Fibroblast of the aortic adventitia (primary cell): ENCODE measurements around the gene SLC41A1. TPM values are rescaled to one million over a fixed set of nuclear protein-coding genes. Genes with fewer than 3 reads are reported as not detected.
"Not testable (repeated sequence)": the region's sequence is repeated elsewhere in the genome, so short reads cannot be mapped to it uniquely, and the experiment has no call there.

Source experiments
- DNase-seq: peaks from one replicate; pipeline ENCODE4 v3.0.0-alpha.2; 2010; ENCODE audit warnings: low read depth
- H3K4me3 ChIP-seq: 2 replicates; pipeline ENCODE4 v1.5.1; 2011; ENCODE audit warnings: low read depth, mild to moderate bottlenecking, control low read depth, low read length, moderate library complexity
- total RNA-seq: library from RNA; depleted of rRNA; stranded (reverse); fragments of >200 nt; gene quantifications from 2 replicates; pipeline ENCODE4 v1.2.3, GENCODE V29; 2012; ENCODE audit warnings: low replicate concordance
- TF ChIP-seq, protein P1 (sequence below): IDR thresholded peaks from 2 replicates; pipeline ENCODE4 v1.5.1; 2011; ENCODE audit warnings: mild to moderate bottlenecking, low read length, control low read depth, inconsistent platforms; ENCODE audit not compliant: insufficient read depth

The SLC41A1 gene
- total RNA-seq, 1 donor, result 20.9 TPM

DNA sequence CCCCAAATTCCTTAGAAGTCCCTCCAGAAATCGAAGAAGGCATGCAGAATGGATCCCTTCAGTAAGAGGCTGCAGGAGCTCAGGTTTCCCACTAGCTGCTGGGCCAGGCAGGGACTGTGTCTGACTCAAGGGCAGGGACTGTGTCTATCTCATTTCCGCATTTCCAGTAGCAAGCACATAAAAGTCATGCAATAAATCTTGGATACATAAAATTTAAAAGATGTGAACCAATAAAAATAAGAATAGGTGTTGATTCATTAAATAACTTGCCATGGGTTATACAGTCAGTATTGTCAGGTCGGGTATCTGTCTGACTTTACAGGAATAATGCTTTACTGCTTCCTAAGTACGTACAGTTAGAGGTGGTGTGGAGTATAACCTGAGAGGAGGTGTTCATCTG lies 21.8 kb upstream of the SLC41A1 start:
- TF ChIP-seq, protein P1, sequence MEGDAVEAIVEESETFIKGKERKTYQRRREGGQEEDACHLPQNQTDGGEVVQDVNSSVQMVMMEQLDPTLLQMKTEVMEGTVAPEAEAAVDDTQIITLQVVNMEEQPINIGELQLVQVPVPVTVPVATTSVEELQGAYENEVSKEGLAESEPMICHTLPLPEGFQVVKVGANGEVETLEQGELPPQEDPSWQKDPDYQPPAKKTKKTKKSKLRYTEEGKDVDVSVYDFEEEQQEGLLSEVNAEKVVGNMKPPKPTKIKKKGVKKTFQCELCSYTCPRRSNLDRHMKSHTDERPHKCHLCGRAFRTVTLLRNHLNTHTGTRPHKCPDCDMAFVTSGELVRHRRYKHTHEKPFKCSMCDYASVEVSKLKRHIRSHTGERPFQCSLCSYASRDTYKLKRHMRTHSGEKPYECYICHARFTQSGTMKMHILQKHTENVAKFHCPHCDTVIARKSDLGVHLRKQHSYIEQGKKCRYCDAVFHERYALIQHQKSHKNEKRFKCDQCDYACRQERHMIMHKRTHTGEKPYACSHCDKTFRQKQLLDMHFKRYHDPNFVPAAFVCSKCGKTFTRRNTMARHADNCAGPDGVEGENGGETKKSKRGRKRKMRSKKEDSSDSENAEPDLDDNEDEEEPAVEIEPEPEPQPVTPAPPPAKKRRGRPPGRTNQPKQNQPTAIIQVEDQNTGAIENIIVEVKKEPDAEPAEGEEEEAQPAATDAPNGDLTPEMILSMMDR, result no peak
- no peak overlapping the region for H3K4me3 ChIP-seq
- no peak for DNase-seq

DNA sequence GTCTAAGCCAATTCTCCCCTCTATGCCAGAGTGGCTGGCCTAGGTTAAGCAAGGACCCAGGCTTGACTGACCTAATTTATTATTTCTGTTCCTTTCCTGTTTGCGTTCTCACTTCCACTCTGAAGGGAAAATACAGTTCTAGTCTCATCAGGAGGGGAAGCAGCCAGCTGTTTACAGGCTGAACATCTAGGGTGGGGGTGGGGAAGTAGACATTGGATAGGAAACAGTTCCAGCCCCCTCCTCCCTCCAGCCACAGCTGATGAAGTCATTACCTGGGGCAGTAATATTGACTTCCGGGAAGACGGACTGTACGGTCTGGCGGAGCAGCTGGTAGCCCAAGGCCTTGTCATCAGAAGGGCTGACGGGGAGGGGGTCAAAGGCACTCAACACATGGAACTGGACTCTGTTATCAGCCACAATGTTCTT lies 19.3 kb upstream of the SLC41A1 start:
- H3K4me3 ChIP-seq, result no peak overlapping the region
- TF ChIP-seq, protein P1, result no peak
- no peak for DNase-seq

DNA sequence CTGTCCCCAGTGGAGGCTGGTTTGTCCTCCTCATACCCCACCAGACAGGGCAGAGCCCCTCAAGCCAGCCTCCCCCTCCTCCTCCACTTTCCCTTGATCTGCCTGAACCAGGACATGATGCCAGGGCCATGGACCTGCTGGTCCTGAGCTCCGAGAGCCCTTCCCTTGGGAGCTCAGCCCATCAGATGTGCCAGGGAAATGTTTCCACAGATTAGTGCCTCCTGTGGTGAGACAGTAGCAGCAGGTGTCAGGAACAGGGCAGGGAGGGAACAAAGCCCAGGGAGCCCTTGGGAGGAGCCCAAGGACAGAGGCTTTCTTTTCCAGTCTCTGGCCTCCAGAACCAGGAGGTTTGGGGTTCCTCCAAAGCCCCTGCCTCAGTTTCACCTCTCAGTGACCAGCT lies 14.6 kb upstream of the SLC41A1 start:
- H3K4me3 ChIP-seq, result no peak overlapping the region
- TF ChIP-seq, protein P1, result no peak
- DNase-seq, result no peak

DNA sequence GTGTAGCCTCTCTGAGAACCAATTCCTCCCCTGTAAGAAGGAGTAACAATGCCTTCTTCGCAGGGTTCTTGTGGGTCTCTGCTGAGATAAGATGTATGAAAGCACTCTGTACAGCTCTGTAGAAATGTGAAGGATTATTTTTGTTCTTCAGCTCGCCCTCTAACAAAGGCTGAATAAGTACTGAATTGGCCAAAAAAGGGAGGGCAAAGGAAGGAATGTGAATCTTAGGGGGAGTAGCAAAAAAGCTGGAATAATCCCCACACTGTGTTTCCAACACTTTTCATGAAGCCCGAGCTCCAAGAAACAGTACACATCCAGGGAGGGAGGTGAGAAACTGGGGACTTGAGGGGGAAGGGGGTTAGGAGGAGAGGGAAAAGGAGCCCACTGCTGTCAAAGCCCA lies 14.0 kb upstream of the SLC41A1 start:
- DNase-seq, result no peak
- H3K4me3 ChIP-seq, result no peak overlapping the region
- TF ChIP-seq, protein P1, result no peak

DNA sequence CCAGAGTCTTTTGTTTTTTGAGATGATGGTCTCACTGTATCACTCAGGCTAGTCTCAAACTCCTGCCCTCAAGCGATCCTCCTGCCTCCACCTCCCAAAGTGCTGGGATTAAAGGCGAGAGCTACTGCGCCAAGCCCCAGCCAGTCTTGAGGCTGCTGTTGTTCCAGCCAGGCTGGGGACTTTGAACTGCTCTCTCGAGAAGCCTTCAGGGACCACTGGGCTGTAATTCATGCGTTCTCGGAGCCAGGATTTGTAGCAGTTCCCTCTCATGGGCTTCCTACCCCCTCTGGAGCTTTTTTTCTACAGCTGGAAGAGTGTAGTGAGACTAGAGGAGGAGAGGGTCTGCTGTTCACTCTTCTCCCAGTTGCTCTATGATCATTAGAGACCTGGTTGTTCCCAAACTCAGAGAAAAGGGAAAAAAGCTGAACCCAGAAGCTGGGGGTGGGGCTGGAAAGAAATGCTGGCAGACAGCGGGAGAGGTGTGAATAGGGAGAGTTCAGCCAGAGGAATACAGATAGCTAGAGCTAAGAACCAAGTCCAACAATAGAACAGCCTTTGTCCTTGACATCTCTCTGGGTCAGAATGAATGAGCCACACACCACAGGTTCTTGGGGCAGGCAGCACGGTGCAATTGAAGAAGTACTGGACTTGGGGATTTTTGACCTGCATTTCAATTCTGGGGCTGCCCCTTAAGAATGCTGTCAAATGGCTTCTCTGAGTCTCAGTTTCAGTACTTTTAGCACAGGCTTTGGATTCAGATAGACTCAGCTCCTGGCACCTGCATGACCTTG lies 13.2 kb upstream of the SLC41A1 start:
- H3K4me3 ChIP-seq, result no peak overlapping the region
- DNase-seq, result no peak
- TF ChIP-seq, protein P1, result no peak

DNA sequence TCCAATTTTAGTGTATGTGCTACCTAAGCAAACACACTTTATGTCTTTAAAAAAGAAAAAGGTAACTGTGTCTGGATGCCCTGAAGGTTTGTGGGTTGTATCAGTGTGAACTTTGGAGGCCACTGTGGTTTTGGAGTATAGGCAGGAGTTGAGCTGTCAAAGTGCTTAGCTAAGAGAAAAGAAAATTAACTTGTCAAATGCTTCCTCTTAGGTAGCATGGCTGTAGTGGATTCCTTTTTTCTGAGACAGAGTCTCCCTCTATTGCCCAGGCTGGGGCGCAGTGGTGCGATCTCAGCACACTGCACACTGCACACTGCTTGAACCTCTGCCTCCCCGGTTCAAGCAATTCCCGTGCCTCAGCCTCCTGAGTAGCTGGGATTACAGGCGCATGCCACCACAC lies 11.2 kb upstream of the SLC41A1 start:
- no peak overlapping the region for H3K4me3 ChIP-seq
- no peak for DNase-seq
- TF ChIP-seq, protein P1, result no peak

DNA sequence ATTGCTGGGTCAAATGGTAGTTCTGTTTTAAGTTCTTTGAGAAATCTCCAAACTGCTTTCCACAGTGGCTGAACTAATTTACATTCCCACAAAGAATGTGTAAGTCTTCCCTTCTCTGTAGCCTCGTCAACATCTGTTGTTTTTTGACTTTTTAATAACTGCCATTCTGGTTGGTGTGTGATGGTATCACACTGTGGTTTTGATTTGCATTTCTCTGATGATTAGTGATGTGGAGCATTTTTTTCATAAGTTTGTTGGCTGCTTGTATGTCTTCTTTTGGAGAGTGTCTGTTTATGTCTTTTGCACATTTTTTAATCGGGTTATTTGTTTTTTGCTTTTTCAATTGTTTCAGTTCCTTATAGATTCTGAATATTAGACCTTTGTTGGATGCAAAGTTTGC lies 10.3 kb upstream of the SLC41A1 start:
- not testable (repeated sequence) for H3K4me3 ChIP-seq, DNase-seq
